K562 (cell line): ENCODE results near the gene CD22. TPM values are rescaled to one million over a fixed set of nuclear protein-coding genes. Genes with fewer than 3 reads are reported as not detected.

Experiments used
- ATAC-seq: fragments of 200-7000 bp; cut with Tn5 transposase; 3 replicates; pipeline ENCODE4 v1.9.1; 2020; ENCODE audit warnings: moderate library complexity
- BruUV-seq: library from RNA; stranded (reverse); fragments of 400-500 nt; replicated peaks from 2 replicates; lab custom pipeline; 2021; lab: Mats Ljungman, UMichigan
- CTCF ChIA-PET: fragments of 300-600 bp; formaldehyde crosslinking; extraction: SDS; loops from one replicate; lab custom pipeline; 2021; ENCODE audit warnings: low intra/inter-chr PET ratio; lab: Yijun Ruan, JAX
- POLR2A ChIA-PET: fragments of 300-600, 350-650 bp; sonication (Branson Sonifier 250); formaldehyde crosslinking; extraction: SDS; loops from one replicate; lab custom pipeline; 2021; ENCODE audit warnings: antibody characterized with exemption, inconsistent platforms; lab: Yijun Ruan, JAX
- DNase-seq, 4 experiments: peaks; one replicate each; pipeline versions ENCODE4 v3.0.0 to v3.0.0-alpha.2; 2011 to 2018; ENCODE audit warnings: low spot score in 3 of 4, mixed read lengths in 3 of 4; ENCODE audit errors: extremely low read depth in 1 of 4
- FAIRE-seq: peaks from 2 replicates; lab custom pipeline; 2011; peaks lifted over from hg19 to GRCh38; lab: Jason Lieb, UNC
- H2AFZ ChIP-seq: 2 replicates; pipeline ENCODE4 v1.6.0; 2011; ENCODE audit warnings: low read depth, low read length, control low read depth, inconsistent platforms
- H3K27ac ChIP-seq: fragments of 200-600 bp; 3 replicates; pipeline ENCODE4 v1.8.0; 2011; ENCODE audit warnings: low read depth, mild to moderate bottlenecking, control low read depth, inconsistent platforms, low read length, moderate library complexity, mixed read lengths; ENCODE audit errors: extremely low read depth
- H3K27me3 ChIP-seq, 2 experiments: fragments of 300-600 bp in 1 of 2; 2 replicates in 1 of 2; 3 replicates in 1 of 2; pipeline versions ENCODE4 v1.6.0 to v1.8.0; 2011; ENCODE audit warnings: inconsistent platforms in 2 of 2, low read length in 2 of 2, mild to moderate bottlenecking in 1 of 2, mixed read lengths in 1 of 2, moderate library complexity in 1 of 2; ENCODE audit not compliant: control insufficient read depth in 2 of 2, insufficient read depth in 2 of 2
- H3K36me3 ChIP-seq: fragments of 300-600 bp; 3 replicates; pipeline ENCODE4 v1.8.0; 2011; ENCODE audit warnings: mild to moderate bottlenecking, low read length, inconsistent platforms; ENCODE audit not compliant: control insufficient read depth, insufficient read depth
- H3K4me1 ChIP-seq, 2 experiments: fragments of 200-600 bp in 1 of 2; replicated peaks in 1 of 2; 2 replicates in 1 of 2; 3 replicates in 1 of 2; pipeline versions ENCODE4 v1.5.1 to v1.8.0; 2011; ENCODE audit warnings: inconsistent platforms in 2 of 2, low read length in 2 of 2, mild to moderate bottlenecking in 1 of 2, mixed read lengths in 1 of 2, moderate library complexity in 1 of 2; ENCODE audit not compliant: control insufficient read depth in 2 of 2, insufficient read depth in 2 of 2
- H3K4me2 ChIP-seq: 2 replicates; pipeline ENCODE4 v1.6.1; 2011; ENCODE audit warnings: low read length, control low read depth, inconsistent platforms, mixed read lengths; ENCODE audit not compliant: insufficient read depth
- H3K4me3 ChIP-seq: fragments of 200-600 bp; sonication (generic), shearing (Covaris generic); 2 replicates; pipeline ENCODE4 v1.5.1; 2016; ENCODE audit warnings: control low read depth, inconsistent platforms
- H3K79me2 ChIP-seq: fragments of 200-600 bp; 3 replicates; pipeline ENCODE4 v1.8.0; 2011; ENCODE audit warnings: low read length, inconsistent platforms; ENCODE audit not compliant: control insufficient read depth, insufficient read depth
- H3K9ac ChIP-seq, 2 experiments: 2 replicates each; pipeline versions ENCODE4 v1.6.0 to v1.6.1; 2011; ENCODE audit warnings: low read depth in 2 of 2, low read length in 2 of 2, control low read depth in 1 of 2, inconsistent platforms in 1 of 2, mild to moderate bottlenecking in 1 of 2, mixed read lengths in 1 of 2; ENCODE audit not compliant: insufficient read depth in 1 of 2
- H3K9me1 ChIP-seq: one replicate; pipeline ENCODE4 v1.6.0; 2011; ENCODE audit warnings: inconsistent platforms, mild to moderate bottlenecking, low read length, moderate library complexity; ENCODE audit not compliant: control insufficient read depth, insufficient read depth
- H3K9me3 ChIP-seq: replicated peaks from 2 replicates; pipeline ENCODE4 v1.5.1; 2011; ENCODE audit warnings: low read depth, low read length, inconsistent platforms; ENCODE audit not compliant: control insufficient read depth, insufficient read depth
- H4K20me1 ChIP-seq: replicated peaks from 2 replicates; pipeline ENCODE4 v1.6.1; 2011; ENCODE audit warnings: low read length, inconsistent platforms, mixed read lengths; ENCODE audit not compliant: control insufficient read depth, insufficient read depth
- ADNP ChIP-seq: fragments of 200-800 bp; sonication (Bioruptor generic); IDR thresholded peaks from 2 replicates; pipeline ENCODE4 v1.6.1; 2016; ENCODE audit warnings: missing genetic modification characterization, missing compliant biosample characterization
- ARID3B ChIP-seq: fragments of 250-450 bp; sonication (Bioruptor Pico); IDR thresholded peaks from 2 replicates; pipeline ENCODE4 v1.4.0; 2020; ENCODE audit warnings: borderline replicate concordance
- E4F1 ChIP-seq: fragments of 250-450 bp; sonication (Bioruptor Pico); IDR thresholded peaks from 2 replicates; pipeline ENCODE4 v1.5.0; 2021; ENCODE audit warnings: mild to moderate bottlenecking, borderline replicate concordance
- GTF2A2 ChIP-seq: IDR thresholded peaks from 2 replicates; pipeline ENCODE4 v1.6.1; 2016; ENCODE audit warnings: mild to moderate bottlenecking, missing genetic modification characterization, missing compliant biosample characterization
- L3MBTL2 ChIP-seq: fragments of 450-650 bp; IDR thresholded peaks from 2 replicates; pipeline ENCODE4 v1.6.1; 2016; ENCODE audit warnings: mild to moderate bottlenecking, moderate library complexity
- OTX1 ChIP-seq: fragments of 450-650 bp; formaldehyde crosslinking; IDR thresholded peaks from 2 replicates; pipeline ENCODE4 v1.4.0; 2022; ENCODE audit warnings: mild to moderate bottlenecking
- PHB ChIP-seq: fragments of 250-450 bp; sonication (Bioruptor Pico); IDR thresholded peaks from 2 replicates; pipeline ENCODE4 v1.5.0; 2021
- PRPF4 ChIP-seq: fragments of 200-400 bp; formaldehyde crosslinking; IDR thresholded peaks from one replicate; pipeline ENCODE4 v1.6.1; 2017; ENCODE audit warnings: low read length, low read depth, mild to moderate bottlenecking; ENCODE audit not compliant: insufficient read depth, poor library complexity, severe bottlenecking
- RHOXF2B ChIP-seq: fragments of 250-450 bp; sonication (Bioruptor Pico); conservative IDR thresholded peaks from 2 replicates; pipeline ENCODE4 v1.5.1; 2021
- TEAD4 ChIP-seq, 2 experiments: sonication (generic) in 1 of 2; formaldehyde crosslinking in 1 of 2; IDR thresholded peaks; 2 replicates each; pipeline versions ENCODE4 v1.6.1 to v1.8.0; 2012 to 2022; ENCODE audit warnings: borderline replicate concordance in 1 of 2, inconsistent platforms in 1 of 2, low read length in 1 of 2, mild to moderate bottlenecking in 1 of 2, missing genetic modification reagents in 1 of 2
- ZBTB2 ChIP-seq: fragments of 450-650 bp; IDR thresholded peaks from 2 replicates; pipeline ENCODE4 v1.6.1; 2016; ENCODE audit warnings: antibody characterized with exemption
- ZFPM2 ChIP-seq: fragments of 250-450 bp; sonication (Bioruptor Pico); IDR thresholded peaks from 2 replicates; pipeline ENCODE4 v1.5.1; 2022; ENCODE audit warnings: mild to moderate bottlenecking
- WGBS: fragments of 100-300 bp; shearing (Covaris generic); methylation state at CpG from one replicate; pipeline ENCODE4 v1.1.6; 2016; ENCODE audit warnings: low coverage, mixed read lengths; ENCODE audit not compliant: insufficient coverage; ENCODE audit errors: missing lambda C conversion rate; 5-methylcytosine and 5-hydroxymethylcytosine counted together
- in situ Hi-C: fragments of 300-500 bp; cut with MboI; formaldehyde crosslinking; loops from 4 replicates; pipeline ENCODE4 v1.15.0; 2018; ENCODE audit warnings: inconsistent platforms, mixed read lengths
- intact Hi-C: fragments of 100-400 bp; cut with micrococcal nuclease; formaldehyde crosslinking; loops from 2 replicates; pipeline ENCODE4 v1.14.2; 2022
- polyA plus RNA-seq, 8 experiments: library from polyadenylated mRNA; depleted of rRNA in 4 of 8; stranded (reverse) in 5 of 8; unstranded in 3 of 8; fragments of >200 nt; fragmentation: Nextera tagmentation in 2 of 8; fragmentation: Illumina TruSeq in 1 of 8; extraction: Ambion mirVana in 2 of 8; extraction: Trizol in 1 of 8; gene quantifications; 2 replicates each; pipeline versions ENCODE4 v1.2.1 to v1.2.3, GENCODE V29; 2011 to 2014; ENCODE audit warnings: inconsistent platforms in 1 of 8, missing spikeins in 1 of 8
- total RNA-seq, 7 experiments: library from RNA; depleted of rRNA in 6 of 7; stranded (reverse); fragments of >200 nt in 6 of 7; fragmentation: Illumina TruSeq in 2 of 7; extraction: Trizol in 2 of 7; gene quantifications; 2 replicates each; pipeline versions ENCODE4 v1.2.1 to v1.2.3, GENCODE V29; 2011 to 2021; ENCODE audit warnings: low replicate concordance in 1 of 7

The CD22 gene
- total and polyA plus RNA-seq, 9 of the 15 experiments (the other 6 are each of a cell fraction or from before 2014, with no cell fraction given) = 0.29 to 5.0 (median 3.5) TPM

- TF ChIP-seq L3MBTL2 = 0 out of 2 replicates have a peak, but pooled peaks have one; percentile 17
Observed at GRCh38 chr19:35388277-35389054, 59.5 kb downstream of the CD22 start (continued).

- Histone ChIP-seq H3K4me2 (peak overlapping the region; percentile 21; the same call in 1 of the 2 replicates), H3K27ac (peak overlapping the region; percentile 56), H3K9me3 (no peaks in the 10 kb centered on the region; the same call in none of the 2 replicates), H4K20me1 (no peaks in the 10 kb centered on the region), H3K4me1 (peaks cover 16 to 18% of the 10 kb centered on the region in 2 experiments; a peak in 4 of 5 replicates), H2AFZ (peak overlapping the region; percentile 73), H3K79me2 (no peaks in the 10 kb centered on the region), H3K36me3 (no peaks in the 10 kb centered on the region), H3K9ac (no peak overlapping the region), H3K4me3 (no peak overlapping the region), H3K27me3 (no peaks in the 10 kb centered on the region), H3K9me1 (no peaks in the 10 kb centered on the region)
- 0% methylated on average over 6 of the region's 6 CpGs for WGBS
- peak; percentile 82 for FAIRE-seq
- intact Hi-C loops = no loop called here
- DNase-seq = peak; percentile 21 to 76 (median 32)
- ATAC-seq = peak; percentile 73
- in situ Hi-C loops = no loop called here
- ChIA-PET CTCF (no interaction called here), POLR2A (interaction anchor here (0.6 to 1.4 kb wide), 2 partner anchors 12 to 1335 kb away, joined by 3 to 5 read pairs; no protein-coding TSS in a partner anchor)
- no TSS peak for BruUV-seq
- no peak for TF ChIP-seq OTX1
- no peak for TF ChIP-seq ZBTB2
- no peak for TF ChIP-seq ZFPM2 (CRISPR knock-in tag)
- TF ChIP-seq RHOXF2B (CRISPR knock-in tag) = no peak
- TF ChIP-seq ARID3B (CRISPR knock-in tag) = no peak
- TF ChIP-seq E4F1 (CRISPR knock-in tag) = no peak
- no peak; the same call in 1 of the 2 replicates for TF ChIP-seq ADNP
- TF ChIP-seq GTF2A2 (tag) = no peak
- no peak for TF ChIP-seq PRPF4
- TF ChIP-seq TEAD4 (IDR thresholded peaks at IDR 0.05; ENCODE audit: low read length) = peak; percentile 57
- TF ChIP-seq TEAD4 (CRISPR knock-in tag; IDR thresholded peaks at IDR 0.05; ENCODE audit: borderline replicate concordance) = no peak
- no peak for TF ChIP-seq PHB (CRISPR knock-in tag)
Observed at GRCh38 chr19:35389192-35389861, 60.3 kb downstream of the CD22 start.
